K562 (cell line): Measurements from ENCODE around the gene CLSTN2. TPM values are rescaled to one million over a fixed set of nuclear protein-coding genes. Genes with fewer than 3 reads are reported as not detected.

Experiments used
- ATAC-seq: fragments of 200-7000 bp; cut with Tn5 transposase; 3 replicates; pipeline ENCODE4 v1.9.1; 2020; ENCODE audit warnings: moderate library complexity
- BruUV-seq: library from RNA; stranded (reverse); fragments of 400-500 nt; replicated peaks from 2 replicates; lab custom pipeline; 2021; lab: Mats Ljungman, UMichigan
- CTCF ChIA-PET: fragments of 300-600 bp; formaldehyde crosslinking; extraction: SDS; loops from one replicate; lab custom pipeline; 2021; ENCODE audit warnings: low intra/inter-chr PET ratio; lab: Yijun Ruan, JAX
- POLR2A ChIA-PET: fragments of 300-600, 350-650 bp; sonication (Branson Sonifier 250); formaldehyde crosslinking; extraction: SDS; loops from one replicate; lab custom pipeline; 2021; ENCODE audit warnings: antibody characterized with exemption, inconsistent platforms; lab: Yijun Ruan, JAX
- DNase-seq, 4 experiments: peaks; one replicate each; pipeline versions ENCODE4 v3.0.0 to v3.0.0-alpha.2; 2011 to 2018; ENCODE audit warnings: low spot score in 3 of 4, mixed read lengths in 3 of 4; ENCODE audit errors: extremely low read depth in 1 of 4
- FAIRE-seq: peaks from 2 replicates; lab custom pipeline; 2011; peaks lifted over from hg19 to GRCh38; lab: Jason Lieb, UNC
- H2AFZ ChIP-seq: 2 replicates; pipeline ENCODE4 v1.6.0; 2011; ENCODE audit warnings: low read depth, low read length, control low read depth, inconsistent platforms
- H3K27ac ChIP-seq: fragments of 200-600 bp; 3 replicates; pipeline ENCODE4 v1.8.0; 2011; ENCODE audit warnings: low read depth, mild to moderate bottlenecking, control low read depth, inconsistent platforms, low read length, moderate library complexity, mixed read lengths; ENCODE audit errors: extremely low read depth
- H3K27me3 ChIP-seq, 2 experiments: fragments of 300-600 bp in 1 of 2; 2 replicates in 1 of 2; 3 replicates in 1 of 2; pipeline versions ENCODE4 v1.6.0 to v1.8.0; 2011; ENCODE audit warnings: inconsistent platforms in 2 of 2, low read length in 2 of 2, mild to moderate bottlenecking in 1 of 2, mixed read lengths in 1 of 2, moderate library complexity in 1 of 2; ENCODE audit not compliant: control insufficient read depth in 2 of 2, insufficient read depth in 2 of 2
- H3K36me3 ChIP-seq: fragments of 300-600 bp; 3 replicates; pipeline ENCODE4 v1.8.0; 2011; ENCODE audit warnings: mild to moderate bottlenecking, low read length, inconsistent platforms; ENCODE audit not compliant: control insufficient read depth, insufficient read depth
- H3K4me1 ChIP-seq, 2 experiments: fragments of 200-600 bp in 1 of 2; replicated peaks in 1 of 2; 2 replicates in 1 of 2; 3 replicates in 1 of 2; pipeline versions ENCODE4 v1.5.1 to v1.8.0; 2011; ENCODE audit warnings: inconsistent platforms in 2 of 2, low read length in 2 of 2, mild to moderate bottlenecking in 1 of 2, mixed read lengths in 1 of 2, moderate library complexity in 1 of 2; ENCODE audit not compliant: control insufficient read depth in 2 of 2, insufficient read depth in 2 of 2
- H3K4me2 ChIP-seq: 2 replicates; pipeline ENCODE4 v1.6.1; 2011; ENCODE audit warnings: low read length, control low read depth, inconsistent platforms, mixed read lengths; ENCODE audit not compliant: insufficient read depth
- H3K4me3 ChIP-seq: fragments of 200-600 bp; sonication (generic), shearing (Covaris generic); 2 replicates; pipeline ENCODE4 v1.5.1; 2016; ENCODE audit warnings: control low read depth, inconsistent platforms
- H3K79me2 ChIP-seq: fragments of 200-600 bp; 3 replicates; pipeline ENCODE4 v1.8.0; 2011; ENCODE audit warnings: low read length, inconsistent platforms; ENCODE audit not compliant: control insufficient read depth, insufficient read depth
- H3K9ac ChIP-seq, 2 experiments: 2 replicates each; pipeline versions ENCODE4 v1.6.0 to v1.6.1; 2011; ENCODE audit warnings: low read depth in 2 of 2, low read length in 2 of 2, control low read depth in 1 of 2, inconsistent platforms in 1 of 2, mild to moderate bottlenecking in 1 of 2, mixed read lengths in 1 of 2; ENCODE audit not compliant: insufficient read depth in 1 of 2
- H3K9me1 ChIP-seq: one replicate; pipeline ENCODE4 v1.6.0; 2011; ENCODE audit warnings: inconsistent platforms, mild to moderate bottlenecking, low read length, moderate library complexity; ENCODE audit not compliant: control insufficient read depth, insufficient read depth
- H3K9me3 ChIP-seq: replicated peaks from 2 replicates; pipeline ENCODE4 v1.5.1; 2011; ENCODE audit warnings: low read depth, low read length, inconsistent platforms; ENCODE audit not compliant: control insufficient read depth, insufficient read depth
- H4K20me1 ChIP-seq: replicated peaks from 2 replicates; pipeline ENCODE4 v1.6.1; 2011; ENCODE audit warnings: low read length, inconsistent platforms, mixed read lengths; ENCODE audit not compliant: control insufficient read depth, insufficient read depth
- C11orf30 ChIP-seq: fragments of 450-650 bp; IDR thresholded peaks from 2 replicates; pipeline ENCODE4 v1.6.1; 2016; ENCODE audit warnings: low read depth, mild to moderate bottlenecking
- COPS2 ChIP-seq: fragments of 450-650 bp; conservative IDR thresholded peaks from 2 replicates; pipeline ENCODE4 v1.6.1; 2016; ENCODE audit warnings: mild to moderate bottlenecking, moderate library complexity
- EWSR1 ChIP-seq: fragments of 450-650 bp; IDR thresholded peaks from 2 replicates; pipeline ENCODE4 v1.6.1; 2018; ENCODE audit warnings: borderline replicate concordance, mild to moderate bottlenecking, low read depth, moderate library complexity; ENCODE audit not compliant: partially characterized antibody
- HMG20A ChIP-seq: fragments of 450-650 bp; formaldehyde crosslinking; conservative IDR thresholded peaks from 2 replicates; pipeline ENCODE4 v1.4.0; 2020; ENCODE audit warnings: mild to moderate bottlenecking, mixed read lengths
- ILK ChIP-seq: fragments of 450-650 bp; IDR thresholded peaks from 2 replicates; pipeline ENCODE4 v1.6.1; 2016; ENCODE audit warnings: missing genetic modification characterization, low read depth, mild to moderate bottlenecking, missing compliant biosample characterization, moderate library complexity, borderline replicate concordance
- MNT ChIP-seq, 2 experiments: fragments of 450-650 bp; conservative IDR thresholded peaks; 2 replicates each; pipeline ENCODE4 v1.6.1; 2017; ENCODE audit warnings: mild to moderate bottlenecking in 2 of 2, moderate library complexity in 2 of 2
- NFIX ChIP-seq: fragments of 250-450 bp; sonication (Bioruptor Pico); IDR thresholded peaks from 2 replicates; pipeline ENCODE4 v1.4.0; 2020; ENCODE audit warnings: low read depth, mild to moderate bottlenecking, moderate library complexity
- ZFP91 ChIP-seq: sonication (generic); formaldehyde crosslinking; IDR thresholded peaks from 2 replicates; pipeline ENCODE4 v1.8.0; 2022; ENCODE audit warnings: mild to moderate bottlenecking, missing genetic modification reagents
- WGBS: fragments of 100-300 bp; shearing (Covaris generic); methylation state at CpG from one replicate; pipeline ENCODE4 v1.1.6; 2016; ENCODE audit warnings: low coverage, mixed read lengths; ENCODE audit not compliant: insufficient coverage; ENCODE audit errors: missing lambda C conversion rate; 5-methylcytosine and 5-hydroxymethylcytosine counted together
- in situ Hi-C: fragments of 300-500 bp; cut with MboI; formaldehyde crosslinking; loops from 4 replicates; pipeline ENCODE4 v1.15.0; 2018; ENCODE audit warnings: inconsistent platforms, mixed read lengths
- intact Hi-C: fragments of 100-400 bp; cut with micrococcal nuclease; formaldehyde crosslinking; loops from 2 replicates; pipeline ENCODE4 v1.14.2; 2022
- polyA plus RNA-seq, 8 experiments: library from polyadenylated mRNA; depleted of rRNA in 4 of 8; stranded (reverse) in 5 of 8; unstranded in 3 of 8; fragments of >200 nt; fragmentation: Nextera tagmentation in 2 of 8; fragmentation: Illumina TruSeq in 1 of 8; extraction: Ambion mirVana in 2 of 8; extraction: Trizol in 1 of 8; gene quantifications; 2 replicates each; pipeline versions ENCODE4 v1.2.1 to v1.2.3, GENCODE V29; 2011 to 2014; ENCODE audit warnings: inconsistent platforms in 1 of 8, missing spikeins in 1 of 8
- total RNA-seq, 7 experiments: library from RNA; depleted of rRNA in 6 of 7; stranded (reverse); fragments of >200 nt in 6 of 7; fragmentation: Illumina TruSeq in 2 of 7; extraction: Trizol in 2 of 7; gene quantifications; 2 replicates each; pipeline versions ENCODE4 v1.2.1 to v1.2.3, GENCODE V29; 2011 to 2021; ENCODE audit warnings: low replicate concordance in 1 of 7

Gene CLSTN2
- total and polyA plus RNA-seq, 9 of the 15 experiments (the other 6 are each of a cell fraction or from before 2014, with no cell fraction given): 0.02 to 0.04 (median 0.04) TPM; not detected in 6

- Histone ChIP-seq H2AFZ (no peak overlapping the region), H3K79me2 (no peaks in the 10 kb centered on the region), H3K4me1 (no peaks in the 10 kb centered on the region), H3K9me1 (no peaks in the 10 kb centered on the region), H3K27me3 (no peaks in the 10 kb centered on the region; a peak in 3 of 5 replicates), H3K4me2 (no peak overlapping the region), H3K9me3 (no peaks in the 10 kb centered on the region), H3K4me3 (no peak overlapping the region), H3K36me3 (no peaks in the 10 kb centered on the region), H3K27ac (no peak overlapping the region), H4K20me1 (no peaks in the 10 kb centered on the region; the same call in 1 of the 2 replicates), H3K9ac (no peak overlapping the region)
- no TSS peak for BruUV-seq
- in situ Hi-C loops (loop anchor here (25.0 kb wide), 1 partner anchor 717 kb away; no protein-coding TSS in a partner anchor), intact Hi-C loops (no loop called here)
- no peak for FAIRE-seq
- no peak for TF ChIP-seq NFIX (CRISPR knock-in tag)
- no peak for TF ChIP-seq HMG20A
- no peak for TF ChIP-seq COPS2
- TF ChIP-seq C11orf30: no peak
- TF ChIP-seq EWSR1: no peak
- TF ChIP-seq MNT (conservative IDR thresholded peaks at IDR 0.05): no peak
- no peak for TF ChIP-seq ILK
- no peak for TF ChIP-seq ZFP91 (CRISPR knock-in tag)
- WGBS: 0% methylated on average over 2 of the region's 2 CpGs
- ChIA-PET POLR2A (no interaction called here), CTCF (no interaction called here)
- ATAC-seq: no peak
- DNase-seq: no peak
Observed at GRCh38 chr3:140145528-140145927, 210.5 kb downstream of the CLSTN2 start.
